MG63 (cell line): ENCODE measurements around the gene COL26A1. TPM values are rescaled to one million over a fixed set of nuclear protein-coding genes. Genes with fewer than 3 reads are reported as not detected.

Source experiments
- DNase-seq: peaks from one replicate; pipeline ENCODE4 v3.0.0-alpha.2; 2020
- H3K27me3 ChIP-seq: fragments of 250-450 bp; sonication (Bioruptor Pico); 2 replicates; pipeline ENCODE4 v1.5.1; 2020; ENCODE audit warnings: mild to moderate bottlenecking, moderate library complexity
- H3K36me3 ChIP-seq: fragments of 250-450 bp; sonication (Bioruptor Pico); 2 replicates; pipeline ENCODE4 v1.5.1; 2020; ENCODE audit warnings: mild to moderate bottlenecking, moderate library complexity
- H3K4me3 ChIP-seq: fragments of 250-450 bp; sonication (Bioruptor Pico); 2 replicates; pipeline ENCODE4 v1.5.1; 2020; ENCODE audit warnings: mild to moderate bottlenecking, moderate library complexity
- H3K9me3 ChIP-seq: fragments of 250-450 bp; sonication (Bioruptor Pico); 2 replicates; pipeline ENCODE4 v1.5.1; 2020; ENCODE audit warnings: mild to moderate bottlenecking, moderate library complexity
- total RNA-seq: library from RNA; depleted of rRNA; stranded (reverse); fragments of >200 nt; shearing (Covaris generic); gene quantifications from 2 replicates; pipeline ENCODE4 v1.2.3, GENCODE V29; 2014; ENCODE audit warnings: low replicate concordance

The COL26A1 gene
- total RNA-seq, 1 experiment from 2014 or later: not detected

GRCh38 chr7:101543846-101544245 lies 181.2 kb downstream of the COL26A1 start:
- no peaks in the 10 kb centered on the region for H3K27me3 ChIP-seq
- no peak overlapping the region for H3K4me3 ChIP-seq
- no peak for DNase-seq
- no peaks in the 10 kb centered on the region for H3K36me3 ChIP-seq
- H3K9me3 ChIP-seq: no peaks in the 10 kb centered on the region

DNA sequence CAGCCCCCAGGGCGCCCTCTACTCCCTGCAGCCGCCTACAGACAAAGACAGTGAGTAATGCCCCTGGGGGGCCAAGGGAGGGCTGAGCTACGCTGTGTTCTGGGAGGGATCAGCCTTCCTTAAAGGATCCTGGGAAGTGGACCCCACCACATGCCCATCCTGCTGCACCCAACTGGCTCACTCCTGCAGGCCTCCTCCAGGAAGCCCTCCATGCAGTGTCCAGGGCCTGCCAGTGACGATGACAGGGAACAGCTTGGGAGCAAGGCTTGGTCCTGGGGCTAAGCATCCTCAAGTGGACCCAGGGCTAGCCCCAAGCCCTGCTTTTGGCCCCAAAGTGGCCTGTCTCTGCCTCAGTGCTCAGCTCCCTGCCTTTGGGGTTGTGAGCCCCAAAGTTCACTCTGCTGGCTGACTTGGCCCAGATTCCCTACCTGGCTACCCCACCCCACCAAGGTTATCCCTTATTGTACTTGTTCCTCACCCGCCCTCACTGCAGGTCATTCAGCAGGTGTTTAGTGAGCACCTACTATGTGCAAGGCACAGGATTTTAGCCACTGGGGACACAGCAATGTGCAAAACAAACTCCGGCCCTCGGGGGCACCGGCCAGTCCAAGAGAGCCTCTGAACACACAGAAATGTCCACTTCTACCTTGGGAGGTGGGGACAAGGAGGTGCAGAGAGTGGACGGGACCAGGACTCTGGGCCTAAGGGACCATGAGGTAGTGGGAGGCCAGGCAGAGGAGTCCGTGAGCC lies 182.9 kb downstream of the COL26A1 start:
- Histone ChIP-seq H3K27me3 (no peaks in the 10 kb centered on the region), H3K36me3 (no peaks in the 10 kb centered on the region), H3K9me3 (no peaks in the 10 kb centered on the region), H3K4me3 (no peak overlapping the region)
- no peak for DNase-seq

DNA sequence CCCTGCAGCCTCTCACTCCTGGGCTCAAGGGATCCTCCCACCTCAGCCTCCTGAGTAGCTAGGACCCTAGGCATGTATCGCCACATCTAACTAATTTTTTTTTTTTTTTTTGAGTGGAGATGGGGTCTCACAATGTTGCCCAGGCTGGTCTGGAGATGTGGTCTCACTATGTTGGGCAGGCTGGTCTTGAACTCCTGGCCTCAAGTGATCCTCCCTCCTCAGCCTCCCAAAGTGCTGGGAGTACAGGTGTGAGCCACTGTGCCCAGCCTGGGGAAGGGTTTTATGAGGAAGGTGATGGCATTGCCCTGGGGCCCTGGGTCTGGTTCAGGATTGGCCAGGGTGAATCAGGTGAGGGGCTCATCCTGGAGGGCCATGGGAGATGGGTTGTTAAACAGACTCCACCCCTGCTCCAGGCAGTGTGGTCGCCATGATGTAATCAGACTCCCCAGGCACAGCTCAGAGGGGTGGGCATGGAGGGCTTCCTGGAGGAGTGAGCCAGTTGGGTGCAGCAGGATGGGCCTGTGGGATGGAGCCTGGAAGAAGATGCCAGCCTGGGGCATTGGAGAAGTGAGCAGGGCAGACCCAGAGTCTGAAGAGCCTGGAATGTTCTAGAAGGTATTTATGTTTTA lies 183.7 kb downstream of the COL26A1 start:
- no peaks in the 10 kb centered on the region for H3K9me3 ChIP-seq
- no peaks in the 10 kb centered on the region for H3K27me3 ChIP-seq
- no peak overlapping the region for H3K4me3 ChIP-seq
- H3K36me3 ChIP-seq: no peaks in the 10 kb centered on the region
- DNase-seq: no peak

DNA sequence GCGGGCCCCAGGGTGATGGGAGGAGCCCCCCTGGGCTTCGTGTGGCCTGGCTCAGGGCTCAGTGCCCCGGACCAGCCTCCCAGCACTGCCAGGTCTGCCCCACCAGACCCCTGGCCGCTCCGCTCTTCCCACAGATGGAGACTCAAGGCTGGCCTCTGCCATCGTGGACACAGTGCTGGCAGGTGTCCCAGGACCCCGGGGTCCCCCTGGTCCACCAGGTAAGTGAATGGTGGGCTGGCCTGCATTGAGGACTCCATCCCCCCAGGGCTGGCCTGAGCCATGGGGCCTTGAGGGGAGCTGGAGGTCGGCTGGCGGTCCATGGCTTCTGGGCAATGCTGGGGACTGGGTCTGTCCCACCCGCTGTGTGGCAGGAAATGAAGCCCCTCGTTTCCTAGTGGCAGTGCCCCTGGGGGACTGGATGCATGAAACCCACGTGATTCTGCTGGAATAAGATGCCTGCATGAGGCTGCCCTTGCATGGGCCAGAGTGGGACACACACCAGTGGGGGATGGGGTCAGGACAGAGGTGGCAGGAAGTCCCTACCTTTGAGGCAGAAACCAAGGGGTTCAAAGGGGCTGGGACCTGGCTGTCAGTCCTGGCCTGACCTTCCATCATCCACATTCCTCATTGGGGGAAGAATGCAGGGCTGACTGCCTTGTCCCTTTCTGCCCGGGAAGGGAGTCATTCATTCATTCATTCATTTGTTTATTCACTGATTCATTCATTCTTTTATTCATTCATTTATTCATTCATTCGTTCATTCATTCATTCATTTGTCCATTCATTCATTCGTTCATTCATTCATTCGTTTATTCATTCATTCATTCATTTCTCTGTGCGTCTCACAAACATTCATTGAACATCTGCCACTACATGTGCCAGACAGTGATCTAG lies 184.6 kb downstream of the COL26A1 start:
- H3K36me3 ChIP-seq: no peaks in the 10 kb centered on the region
- DNase-seq: no peak
- no peaks in the 10 kb centered on the region for H3K27me3 ChIP-seq
- no peak overlapping the region for H3K4me3 ChIP-seq
- no peaks in the 10 kb centered on the region for H3K9me3 ChIP-seq

GRCh38 chr7:101547916-101548661 lies 185.4 kb downstream of the COL26A1 start:
- H3K9me3 ChIP-seq: no peaks in the 10 kb centered on the region
- no peaks in the 10 kb centered on the region for H3K27me3 ChIP-seq
- H3K4me3 ChIP-seq: no peak overlapping the region
- DNase-seq: no peak
- no peaks in the 10 kb centered on the region for H3K36me3 ChIP-seq

DNA sequence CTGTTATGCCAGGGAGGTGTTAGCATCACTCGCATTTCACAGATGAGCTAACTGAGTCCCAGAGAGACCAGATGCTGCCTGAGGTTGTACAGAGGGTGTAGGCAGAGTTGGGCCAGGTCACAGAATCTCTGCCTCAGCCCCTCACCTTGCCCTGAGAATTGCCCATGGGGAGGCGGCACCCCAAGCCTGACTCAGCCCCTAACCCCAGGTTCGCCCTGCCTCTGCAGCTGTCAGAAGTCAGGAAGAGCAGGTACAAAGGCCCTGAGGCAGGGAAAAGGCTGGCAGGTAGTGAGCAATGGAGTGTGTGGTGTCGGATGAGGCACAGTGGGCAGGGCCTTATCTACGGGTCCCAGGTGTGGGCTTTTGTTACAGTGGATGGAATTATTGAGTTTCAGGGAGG lies 187.1 kb downstream of the COL26A1 start:
- no peak for DNase-seq

DNA sequence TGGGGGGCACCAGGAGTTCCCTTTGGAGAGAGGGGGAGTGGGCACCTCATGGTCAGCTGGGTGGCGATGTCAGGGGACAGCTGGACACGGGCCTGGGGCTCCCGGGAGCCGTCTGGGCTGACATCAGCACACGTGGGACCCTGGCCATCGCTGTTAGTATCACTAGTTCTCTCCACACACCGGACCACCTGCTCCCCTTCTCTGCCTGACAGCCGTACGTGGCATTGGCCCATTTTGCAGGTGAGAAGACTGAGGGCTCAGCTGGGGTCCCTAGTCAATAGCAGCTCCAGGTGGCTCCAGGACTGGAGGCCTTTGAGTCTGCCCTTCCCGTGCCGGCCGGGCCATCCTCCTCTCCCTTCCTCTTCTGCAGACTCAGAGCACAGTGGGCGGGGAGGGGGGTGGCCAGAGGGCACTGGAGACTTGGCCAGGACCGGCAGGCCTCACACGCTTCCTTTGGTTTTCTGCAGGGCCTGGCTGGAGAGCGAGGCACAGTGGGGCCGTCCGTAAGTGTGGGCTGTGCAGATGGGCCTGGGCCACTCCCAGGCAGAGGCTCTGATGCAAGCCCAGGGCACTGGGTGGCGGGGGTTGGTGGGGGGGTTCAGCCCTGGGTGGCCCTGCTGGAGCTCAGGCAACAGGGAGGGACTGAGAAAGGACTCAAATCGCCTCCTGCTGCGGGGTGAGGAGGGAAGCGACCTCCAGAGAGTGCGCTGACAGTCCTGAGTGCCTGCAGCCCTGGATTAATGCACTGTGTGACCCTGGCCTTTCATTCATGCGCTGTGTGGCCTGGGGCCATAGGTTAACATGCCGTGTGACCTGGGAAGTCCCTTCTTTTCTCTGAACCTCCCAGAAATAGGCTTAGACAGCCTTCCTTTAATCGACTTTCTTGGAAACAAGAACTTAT lies 188.2 kb downstream of the COL26A1 start:
- Histone ChIP-seq H3K27me3 (no peaks in the 10 kb centered on the region), H3K9me3 (no peaks in the 10 kb centered on the region), H3K4me3 (no peak overlapping the region), H3K36me3 (no peaks in the 10 kb centered on the region)
- no peak for DNase-seq

More for the DNA sequence above, 187.1 kb downstream of the COL26A1 start:
- Histone ChIP-seq H3K36me3 (no peaks in the 10 kb centered on the region), H3K9me3 (no peaks in the 10 kb centered on the region), H3K4me3 (no peak overlapping the region), H3K27me3 (no peaks in the 10 kb centered on the region)

DNA sequence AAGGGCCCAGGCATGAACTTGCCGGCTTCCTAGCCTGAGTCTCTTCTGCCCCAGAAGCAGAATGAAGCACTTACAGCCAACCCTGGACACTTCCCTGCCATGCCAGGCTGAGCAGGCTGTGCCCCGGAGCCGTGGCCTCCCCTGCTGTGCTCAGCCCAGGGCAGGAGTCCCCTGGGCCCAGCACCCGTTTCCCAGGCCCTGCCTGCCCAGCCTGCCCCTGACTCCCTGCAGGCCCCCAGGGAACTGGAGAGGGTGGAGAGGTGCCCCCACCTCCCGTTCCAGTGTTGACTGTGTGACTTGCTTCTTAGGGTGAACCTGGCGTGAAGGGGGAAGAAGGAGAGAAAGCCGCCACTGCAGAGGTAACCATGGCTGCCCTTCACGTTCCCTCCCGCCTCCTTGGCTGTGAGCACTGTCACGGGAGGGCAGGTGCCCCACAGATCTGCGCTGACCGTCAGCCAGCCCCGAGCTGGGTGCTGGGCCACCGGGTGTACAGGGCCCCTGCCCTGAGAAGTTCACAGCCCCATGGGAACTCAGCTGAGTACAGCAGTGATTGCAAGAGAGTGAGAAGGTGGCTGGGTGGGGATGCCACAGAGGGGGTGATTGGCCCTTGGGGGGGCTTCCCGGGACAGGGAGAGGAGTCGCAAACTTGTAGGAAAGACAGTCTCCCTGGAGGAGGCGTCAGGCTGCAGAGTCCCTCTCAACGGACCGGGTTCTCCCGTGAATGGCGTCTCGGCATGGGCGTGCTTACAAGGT lies 190.5 kb downstream of the COL26A1 start:
- Histone ChIP-seq H3K27me3 (no peaks in the 10 kb centered on the region), H3K36me3 (no peaks in the 10 kb centered on the region), H3K9me3 (no peaks in the 10 kb centered on the region), H3K4me3 (no peak overlapping the region)
- DNase-seq: no peak

GRCh38 chr7:101553771-101554445 lies 191.2 kb downstream of the COL26A1 start:
- H3K27me3 ChIP-seq: no peaks in the 10 kb centered on the region
- no peaks in the 10 kb centered on the region for H3K9me3 ChIP-seq
- no peaks in the 10 kb centered on the region for H3K36me3 ChIP-seq
- no peak overlapping the region for H3K4me3 ChIP-seq
- no peak for DNase-seq

DNA sequence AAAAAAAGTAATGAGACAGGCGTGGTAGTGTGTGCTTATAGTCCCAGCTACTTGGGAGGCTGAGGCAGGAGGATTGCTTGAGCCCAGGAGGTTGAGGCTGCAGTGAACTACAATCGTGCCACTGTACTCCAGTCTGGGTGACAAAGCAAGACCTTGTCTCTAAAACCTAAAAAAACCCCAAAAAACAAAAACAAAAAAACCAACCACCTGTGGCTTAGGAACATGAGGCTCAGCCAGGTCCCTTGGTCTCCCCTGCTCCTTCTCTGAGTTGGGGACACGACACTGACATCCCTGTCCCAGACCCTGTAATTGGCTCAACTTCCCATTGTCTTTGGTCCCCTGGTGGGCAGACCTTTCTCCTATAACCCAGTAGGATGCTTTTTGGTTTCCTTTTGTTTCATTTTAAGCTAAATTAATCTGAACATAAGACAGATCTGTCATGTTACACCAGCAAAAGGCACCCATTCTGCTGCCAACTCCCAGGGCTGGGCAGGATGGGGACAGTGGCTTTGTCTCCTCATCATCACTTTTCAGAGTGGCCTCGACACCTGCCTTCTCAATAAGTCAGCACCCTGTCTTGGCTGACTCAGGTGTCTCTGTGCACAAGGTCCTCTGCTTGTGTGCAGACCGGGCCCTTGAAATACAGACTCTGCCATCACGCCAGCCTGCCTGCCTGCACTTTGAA lies 192.1 kb downstream of the COL26A1 start:
- H3K4me3 ChIP-seq: no peak overlapping the region
- H3K36me3 ChIP-seq: no peaks in the 10 kb centered on the region
- H3K27me3 ChIP-seq: no peaks in the 10 kb centered on the region
- DNase-seq: no peak
- H3K9me3 ChIP-seq: no peaks in the 10 kb centered on the region

GRCh38 chr7:101555269-101555920 lies 192.7 kb downstream of the COL26A1 start:
- Histone ChIP-seq H3K9me3 (no peaks in the 10 kb centered on the region), H3K36me3 (no peaks in the 10 kb centered on the region), H3K4me3 (no peak overlapping the region), H3K27me3 (no peaks in the 10 kb centered on the region)
- DNase-seq: no peak

GRCh38 chr7:101555921-101556275 lies 193.2 kb downstream of the COL26A1 start:
- H3K4me3 ChIP-seq: no peak overlapping the region
- no peaks in the 10 kb centered on the region for H3K27me3 ChIP-seq
- H3K9me3 ChIP-seq: no peaks in the 10 kb centered on the region
- no peak for DNase-seq
- H3K36me3 ChIP-seq: no peaks in the 10 kb centered on the region

DNA sequence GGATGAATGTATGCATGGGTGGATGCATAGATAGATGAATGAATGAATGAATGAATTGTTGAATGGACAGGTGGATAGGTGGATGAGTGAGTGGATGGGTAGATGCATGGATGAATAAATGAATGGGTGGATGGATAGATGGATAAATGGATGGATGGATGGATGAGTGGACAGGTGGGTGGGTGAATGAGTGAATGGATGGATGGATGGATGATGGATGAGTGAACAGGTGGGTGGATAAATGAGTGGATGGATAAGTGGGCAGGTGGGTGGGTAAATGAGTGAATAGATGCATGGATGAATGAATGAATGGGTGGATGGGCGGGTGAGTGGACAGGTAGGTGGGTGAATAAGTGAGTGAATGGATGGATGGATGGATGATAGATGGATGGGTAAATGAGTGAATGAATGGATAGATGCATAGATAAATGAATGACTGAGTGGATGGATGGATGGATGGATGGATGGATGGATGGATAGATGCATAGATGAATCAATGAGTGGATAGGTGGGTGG lies 193.8 kb downstream of the COL26A1 start:
- Histone ChIP-seq H3K4me3 (no peak overlapping the region), H3K27me3 (no peaks in the 10 kb centered on the region), H3K9me3 (no peaks in the 10 kb centered on the region), H3K36me3 (no peaks in the 10 kb centered on the region)
- DNase-seq: no peak

DNA sequence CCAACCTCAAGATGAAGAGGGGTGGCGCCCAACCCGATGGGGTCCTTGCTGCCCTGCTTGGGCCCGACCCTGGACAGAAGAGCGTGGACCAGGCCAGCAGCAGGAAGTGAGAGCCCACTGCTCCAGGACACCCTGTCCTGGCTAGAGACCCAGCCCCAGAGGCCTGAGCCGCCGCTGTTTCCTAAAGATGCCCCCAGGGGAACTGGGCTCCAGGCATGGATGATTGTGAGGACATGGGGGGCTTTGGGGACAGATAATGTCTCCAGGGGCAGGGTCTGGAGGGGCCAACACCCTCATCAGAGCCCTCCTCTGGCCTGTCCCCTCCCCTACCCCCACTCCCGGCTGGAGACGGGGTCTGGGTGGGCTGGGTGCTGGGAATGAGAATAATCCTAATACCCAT lies 194.7 kb downstream of the COL26A1 start:
- Histone ChIP-seq H3K27me3 (no peaks in the 10 kb centered on the region), H3K36me3 (no peaks in the 10 kb centered on the region)
- DNase-seq: no peak

More for the DNA sequence above, 194.7 kb downstream of the COL26A1 start:
- H3K9me3 ChIP-seq: no peaks in the 10 kb centered on the region
- H3K4me3 ChIP-seq: no peak overlapping the region
